A549 treated with dexamethasone at 1 μM for 4 hours (cell line): ENCODE measurements around the gene MTCH2. TPM values are rescaled to one million over a fixed set of nuclear protein-coding genes. Genes with fewer than 3 reads are reported as not detected.

Experiments
- total RNA-seq: library from RNA; stranded (reverse); fragments of 200-300 nt; extraction: Qiagen RNA extraction; gene quantifications from 5 replicates; pipeline ENCODE4 v1.2.3, GENCODE V29; 2022

MTCH2 gene
- 118 to 143 TPM (median 126 TPM) in 5 replicates for total RNA-seq

DNA sequence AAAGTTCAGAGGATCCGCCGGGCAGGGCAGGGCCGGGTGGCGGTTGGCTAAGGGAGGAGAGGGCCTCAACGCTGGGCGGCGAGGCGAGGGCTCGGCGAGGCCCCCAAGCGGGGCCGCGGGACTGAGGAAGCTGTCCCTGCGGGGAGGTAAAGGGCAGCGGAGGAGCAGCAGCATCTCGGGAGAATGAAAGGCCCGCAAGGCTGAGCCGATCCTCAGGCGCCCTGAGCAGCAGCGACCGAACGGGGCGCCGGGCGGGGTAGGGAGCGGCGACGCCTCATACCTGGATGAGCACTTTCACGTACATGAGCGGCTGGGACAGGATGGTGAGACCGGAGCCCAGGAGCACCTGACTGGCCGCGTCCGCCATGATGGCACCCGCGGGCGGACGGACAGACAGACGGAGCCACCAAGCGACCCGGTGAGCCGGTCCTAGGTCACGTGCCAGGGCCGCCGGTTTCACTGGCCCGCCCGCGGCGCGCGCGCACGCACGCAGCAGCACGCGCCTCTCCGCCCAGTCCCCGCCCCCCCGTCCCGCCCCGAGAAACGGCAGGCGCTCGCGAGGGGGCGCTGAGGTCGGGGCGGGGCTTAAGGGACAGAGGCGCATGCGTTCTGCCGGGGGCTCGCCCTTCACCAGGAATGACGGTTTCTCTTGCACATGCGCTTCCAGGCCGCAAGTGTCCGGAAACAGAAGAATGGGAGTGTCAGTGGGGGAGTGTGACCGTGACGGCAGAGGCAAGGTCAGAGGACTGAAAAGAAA lies at the start of gene MTCH2:
Gene MTCH2 (minus strand): TSS at position 461 of the 757 bp plus-strand sequence. CDS start 94 bp downstream, at position 367.

DNA sequence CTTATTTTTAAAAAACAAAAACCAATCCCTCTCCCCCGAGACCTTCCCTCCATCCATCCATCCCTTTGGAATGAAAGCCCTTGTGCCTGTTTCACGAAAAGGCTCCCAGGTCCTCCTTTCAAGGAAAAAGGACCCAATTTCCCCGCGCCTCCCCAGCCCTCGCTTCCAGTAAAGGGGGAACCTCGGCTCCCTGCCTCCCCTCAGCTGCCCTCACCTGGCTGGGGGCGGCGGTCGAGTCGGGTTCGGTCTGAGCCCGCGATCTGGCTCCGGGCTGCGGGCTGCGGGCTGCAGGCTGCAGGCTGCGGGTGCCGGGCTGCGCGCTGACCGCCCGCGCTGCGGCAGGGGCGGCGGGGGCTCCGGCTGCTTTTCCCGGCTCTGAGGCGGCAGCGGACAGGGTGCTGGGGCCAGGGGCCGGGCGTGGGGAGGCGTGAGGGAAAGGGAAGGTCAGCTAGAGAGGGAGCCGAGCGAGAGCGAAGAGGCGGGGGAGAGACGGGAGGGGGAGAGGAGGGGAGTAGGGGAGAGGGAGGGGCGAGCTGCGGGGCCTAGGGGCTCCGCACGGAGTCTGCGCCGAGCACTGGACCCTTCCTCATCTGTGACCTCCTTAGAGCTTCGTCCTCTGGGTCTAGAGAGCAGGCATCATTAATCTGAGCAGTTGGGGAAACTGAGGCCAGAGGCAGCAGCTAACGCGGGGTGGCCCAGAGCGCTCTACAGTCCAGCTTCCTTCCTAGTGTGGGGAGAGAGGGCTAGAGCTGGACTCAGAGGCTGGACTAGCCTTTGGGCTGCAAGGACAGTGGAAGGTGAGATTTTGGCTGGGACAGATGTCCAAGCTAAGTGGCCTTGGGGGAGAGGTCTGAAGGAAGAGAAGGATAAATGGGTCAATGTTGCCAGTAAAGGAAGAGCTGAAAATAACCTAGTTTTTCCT lies 48.2 kb downstream of the MTCH2 start, which contains the start of gene C1QTNF4:
Gene C1QTNF4 (minus strand): TSS at position 478 of the 922 bp plus-strand sequence. CDS start 3,601 bp downstream, outside the sequence.

DNA sequence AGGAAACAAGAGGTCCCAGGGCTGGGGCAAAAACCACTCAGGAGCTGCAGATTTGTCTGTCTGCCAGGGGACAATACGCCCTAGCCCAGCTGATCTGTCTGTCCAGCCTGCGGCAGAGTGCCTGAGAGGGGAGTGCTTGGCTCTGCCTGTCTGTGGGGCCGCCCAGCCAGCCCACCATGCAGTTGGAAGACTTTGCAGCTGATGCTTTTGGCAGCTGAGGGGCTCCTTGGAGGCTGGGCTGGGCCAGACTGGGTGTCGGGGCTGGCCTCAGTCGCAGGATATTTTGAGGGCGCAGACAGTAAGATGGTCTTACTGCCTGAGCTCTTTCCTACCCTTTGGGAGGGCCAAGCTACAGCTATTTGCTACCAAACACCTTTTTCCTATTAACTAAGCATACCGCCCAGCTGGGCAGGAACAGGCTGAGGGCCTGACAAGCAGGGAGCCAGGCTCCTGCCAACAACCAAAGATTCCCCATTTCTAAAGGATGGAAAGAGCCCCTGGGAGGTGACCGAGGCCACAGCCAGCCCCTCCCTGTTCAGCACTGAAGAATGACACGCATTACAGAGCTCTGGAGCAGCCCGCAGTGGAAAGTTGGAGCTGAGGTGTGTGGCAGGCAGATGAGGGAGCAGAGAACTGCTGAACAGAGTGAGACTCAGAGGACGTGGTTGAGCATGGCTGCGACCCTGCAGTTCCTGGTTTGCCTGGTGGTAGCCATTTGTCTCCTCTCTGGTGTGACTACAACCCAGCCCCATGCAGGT lies 56.1 kb downstream of the MTCH2 start, which contains the start of gene FAM180B:
Gene FAM180B (plus strand): TSS at position 581 of the 758 bp plus-strand sequence. CDS start 91 bp downstream, at position 672.

DNA sequence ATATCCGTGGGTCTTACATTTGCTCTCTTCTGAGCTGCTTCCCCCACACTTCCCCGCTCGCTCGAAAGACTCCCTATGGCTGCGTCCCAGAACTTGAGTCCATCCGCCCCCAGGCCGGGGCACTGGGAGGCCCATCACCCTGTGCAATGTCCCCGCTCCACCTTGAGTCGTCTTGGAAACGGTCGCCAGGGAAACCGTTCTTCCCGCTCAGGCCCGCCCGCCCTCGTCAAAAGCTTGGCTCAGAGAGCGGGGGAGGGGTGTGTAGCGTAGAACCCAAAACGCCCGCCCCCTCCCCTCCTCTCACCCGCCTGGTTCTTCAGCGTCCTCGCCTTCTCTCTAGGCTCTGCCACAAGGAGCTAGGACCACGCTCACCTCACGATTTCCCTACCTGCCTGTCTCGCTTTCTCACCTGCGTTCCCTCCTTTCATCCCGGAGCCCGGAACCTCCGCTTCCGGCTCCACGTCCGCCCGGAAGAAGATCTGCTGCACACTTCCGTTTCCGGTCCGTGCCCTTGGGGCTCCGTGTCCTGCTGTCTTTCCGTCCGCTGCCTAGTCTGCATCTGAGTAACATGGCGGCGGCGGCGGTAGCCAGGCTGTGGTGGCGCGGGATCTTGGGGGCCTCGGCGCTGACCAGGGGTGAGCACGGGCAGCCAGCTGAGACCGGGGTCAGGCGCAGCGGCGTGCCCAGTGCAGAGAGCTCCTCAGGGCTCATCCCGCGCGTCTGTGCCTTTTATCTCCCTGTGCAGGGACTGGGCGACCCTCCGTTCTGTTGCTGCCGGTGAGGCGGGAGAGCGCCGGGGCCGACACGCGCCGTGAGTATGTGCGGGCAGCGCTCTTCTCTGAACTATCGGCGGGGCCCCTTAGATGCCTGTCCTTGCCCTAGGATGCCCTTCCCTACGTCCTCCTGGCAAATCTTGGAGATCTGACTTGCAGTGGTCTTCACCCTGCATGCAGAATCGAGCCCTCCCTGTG lies 63.5 kb downstream of the MTCH2 start, which contains the start of the genes KBTBD4 and NDUFS3:
Gene KBTBD4 (minus strand): TSS at position 447 of the 971 bp plus-strand sequence. CDS start 19 bp downstream, at position 428.
Gene NDUFS3 (plus strand): TSS at position 551 of the 971 bp plus-strand sequence. CDS start 18 bp downstream, at position 569.

Other genes starting within 250 kb of the MTCH2 start
- gene SLC39A13, start 234.0 kb downstream of the MTCH2 start, total RNA-seq = 39.8 to 57.0 TPM (median 45.8 TPM) in 5 replicates
- gene PSMC3, start 216.1 kb downstream of the MTCH2 start, total RNA-seq = 178 to 243 TPM (median 193 TPM) in 5 replicates
- gene RAPSN, start 193.4 kb downstream of the MTCH2 start, total RNA-seq = 0.15 to 0.32 TPM in 2 of 5 replicates, not detected in the others
- gene CELF1, start 89.4 kb downstream of the MTCH2 start, total RNA-seq = 39.2 to 64.3 TPM (median 58.2 TPM) in 5 replicates
- gene PTPMT1, start 77.0 kb downstream of the MTCH2 start, total RNA-seq = 63.0 to 77.7 TPM (median 76.9 TPM) in 5 replicates
- 16.6 to 19.4 TPM (median 18.6 TPM) in 5 replicates for gene KBTBD4, start 63.6 kb downstream of the MTCH2 start, total RNA-seq
- 106 to 142 TPM (median 134 TPM) in 5 replicates for gene NDUFS3, start 63.5 kb downstream of the MTCH2 start, total RNA-seq
- 0.08 to 0.09 TPM in 2 of 5 replicates, not detected in the others for gene FAM180B, start 55.9 kb downstream of the MTCH2 start, total RNA-seq
- 0.06 to 0.07 TPM in 2 of 5 replicates, not detected in the others for gene C1QTNF4, start 48.1 kb downstream of the MTCH2 start, total RNA-seq
- gene AGBL2, start 72.8 kb upstream of the MTCH2 start, total RNA-seq = 0.59 to 1.1 TPM (median 0.92 TPM) in 5 replicates
- 45.2 to 60.0 TPM (median 49.9 TPM) in 5 replicates for gene FNBP4, start 124.8 kb upstream of the MTCH2 start, total RNA-seq
- gene NUP160, start 205.8 kb upstream of the MTCH2 start, total RNA-seq = 27.0 to 35.5 TPM (median 33.0 TPM) in 5 replicates